Kidney capillary endothelial cell (primary cell): ENCODE measurements around the gene TJP3.
"Not testable (repeated sequence)": the region's sequence is repeated elsewhere in the genome, so short reads cannot be mapped to it uniquely, and the experiment has no call there.

ENCODE experiments used
- DNase-seq: peaks from one replicate; pipeline ENCODE4 v3.0.0-alpha.2; 2018; ENCODE audit warnings: low spot score

TJP3 gene

DNA sequence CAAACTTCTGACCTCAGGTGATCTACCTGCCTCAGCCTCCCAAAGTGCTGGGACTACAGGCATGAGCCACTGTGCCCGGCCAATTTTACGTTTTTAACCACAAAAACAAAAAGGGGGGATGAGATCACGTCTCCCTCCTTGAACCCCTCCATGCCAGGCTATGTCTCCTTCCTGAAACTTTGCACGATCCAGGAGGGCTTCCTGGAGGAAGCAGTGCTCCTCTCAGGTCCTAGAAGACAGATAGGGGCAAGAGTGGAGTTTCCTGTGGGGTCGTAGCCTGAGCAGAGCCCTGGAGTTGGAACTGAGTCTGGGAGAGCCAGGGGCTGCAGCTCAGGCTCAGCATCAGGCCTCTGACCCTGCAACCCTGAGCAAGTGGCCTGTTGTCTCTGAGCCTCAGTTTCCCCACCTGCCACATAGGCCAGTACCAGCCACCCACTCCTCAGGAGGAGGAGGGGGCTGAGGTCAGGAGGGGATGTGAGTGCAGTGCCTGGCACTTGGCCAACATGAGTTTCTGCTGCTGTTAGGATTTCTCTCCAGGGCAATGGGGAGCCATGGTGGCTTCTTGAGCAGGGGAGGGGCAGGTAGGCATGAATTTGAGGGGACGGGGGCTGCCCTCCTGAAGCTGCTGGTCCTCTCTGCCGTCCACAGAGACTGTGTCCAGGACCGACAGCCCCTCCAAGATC lies 37.3 kb downstream of the TJP3 start:
- no peak for DNase-seq

DNA sequence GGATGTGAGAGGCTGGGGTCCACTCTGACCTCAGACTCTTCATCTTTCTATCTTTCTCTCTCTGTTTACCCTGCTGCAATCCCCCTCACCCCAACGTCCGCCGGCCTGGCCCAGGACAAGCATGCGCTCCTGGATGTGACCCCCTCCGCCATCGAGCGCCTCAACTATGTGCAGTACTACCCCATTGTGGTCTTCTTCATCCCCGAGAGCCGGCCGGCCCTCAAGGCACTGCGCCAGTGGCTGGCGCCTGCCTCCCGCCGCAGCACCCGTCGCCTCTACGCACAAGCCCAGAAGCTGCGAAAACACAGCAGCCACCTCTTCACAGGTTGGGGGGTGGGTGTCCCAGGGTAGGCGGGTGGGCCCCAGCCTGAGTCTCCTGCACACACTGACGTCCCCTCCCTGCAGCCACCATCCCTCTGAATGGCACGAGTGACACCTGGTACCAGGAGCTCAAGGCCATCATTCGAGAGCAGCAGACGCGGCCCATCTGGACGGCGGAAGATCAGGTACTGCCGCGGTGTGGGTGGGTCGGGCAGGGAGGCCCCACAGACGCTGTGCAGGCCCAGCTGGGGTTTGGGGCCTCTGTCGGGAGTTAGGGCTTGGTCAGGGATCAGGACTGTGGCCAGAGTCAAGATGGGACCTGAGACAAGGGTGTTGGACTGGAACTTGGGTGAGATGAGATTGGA lies 38.3 kb downstream of the TJP3 start:
- no peak for DNase-seq

DNA sequence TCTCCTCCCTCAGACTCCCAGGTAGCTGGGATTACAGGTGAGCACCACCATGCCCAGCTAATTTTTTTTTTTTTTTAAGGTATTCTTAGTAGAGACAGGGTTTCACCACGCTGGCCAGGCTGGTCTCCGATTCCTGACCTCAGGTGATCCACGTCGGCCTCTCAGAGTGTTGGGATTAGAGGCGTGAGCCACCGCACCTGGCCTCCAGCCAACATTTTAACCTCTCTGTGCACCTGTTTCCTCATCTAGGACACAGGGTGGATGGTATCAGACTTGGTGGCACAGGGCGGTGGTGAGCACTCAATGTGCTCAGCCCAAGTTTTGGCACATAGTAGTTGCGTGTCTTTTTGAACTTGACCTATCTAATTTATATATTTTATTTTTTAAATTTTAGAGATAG lies 40.8 kb downstream of the TJP3 start:
- DNase-seq: no peak

DNA sequence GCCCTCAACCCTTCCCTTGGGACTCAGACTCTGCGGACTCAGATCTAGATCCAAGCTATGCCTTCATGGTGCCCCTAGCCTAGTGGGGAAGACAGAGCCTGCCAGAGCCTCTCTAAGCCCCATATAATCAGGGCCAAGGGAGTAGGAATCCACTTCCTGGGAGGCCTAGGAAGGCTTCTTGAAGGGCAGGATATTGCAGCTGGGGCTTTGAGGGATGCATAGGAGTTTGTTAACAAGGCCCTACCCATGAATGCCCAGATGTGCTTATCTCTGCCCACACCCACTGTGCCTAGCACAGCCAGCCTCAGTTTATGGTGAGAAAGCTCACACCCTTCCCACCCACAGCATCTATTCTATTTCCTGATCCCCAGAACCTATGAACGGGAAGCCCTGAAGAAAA lies 42.0 kb downstream of the TJP3 start:
- DNase-seq: no peak

DNA sequence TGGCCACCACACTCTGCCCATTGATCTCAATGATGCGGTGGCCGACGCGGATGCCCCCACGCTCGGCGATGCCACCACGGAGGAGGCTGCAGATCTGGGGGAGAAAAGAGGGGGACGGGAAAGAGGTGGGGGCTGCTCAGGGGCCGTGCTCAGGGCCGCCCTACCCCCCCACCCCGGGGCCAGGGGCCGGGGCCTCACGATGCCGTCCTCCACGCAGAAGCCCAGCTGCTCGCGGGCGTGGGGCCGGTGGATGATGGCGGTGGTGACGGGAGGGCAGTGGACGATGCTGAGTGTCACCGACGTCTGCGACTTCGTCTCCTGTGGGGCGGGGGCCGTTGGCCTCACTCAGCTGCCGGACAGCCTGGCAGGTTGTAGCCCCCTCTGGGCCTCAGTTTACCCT lies 43.1 kb downstream of the TJP3 start:
- no peak for DNase-seq

DNA sequence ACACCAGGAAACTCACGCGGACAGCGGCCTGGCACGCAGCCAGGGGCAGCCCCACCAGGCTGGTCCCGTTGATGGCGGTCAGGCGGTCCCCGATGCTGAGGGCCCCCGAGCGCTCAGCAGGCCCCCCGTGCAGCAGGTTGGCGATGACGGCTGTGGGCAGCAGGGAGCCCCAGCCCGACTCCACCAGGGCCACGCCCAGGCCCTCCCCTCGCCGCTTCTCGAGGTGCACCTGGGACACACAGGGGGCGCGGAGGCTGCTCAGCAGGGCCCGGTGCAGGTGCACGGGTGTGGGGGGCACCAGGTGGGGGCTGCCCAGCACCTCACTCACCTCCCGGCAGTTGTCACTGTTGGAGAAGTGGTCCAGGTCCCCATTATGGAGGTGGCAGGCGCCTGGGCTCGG lies 44.3 kb downstream of the TJP3 start:
- no peak for DNase-seq

DNA sequence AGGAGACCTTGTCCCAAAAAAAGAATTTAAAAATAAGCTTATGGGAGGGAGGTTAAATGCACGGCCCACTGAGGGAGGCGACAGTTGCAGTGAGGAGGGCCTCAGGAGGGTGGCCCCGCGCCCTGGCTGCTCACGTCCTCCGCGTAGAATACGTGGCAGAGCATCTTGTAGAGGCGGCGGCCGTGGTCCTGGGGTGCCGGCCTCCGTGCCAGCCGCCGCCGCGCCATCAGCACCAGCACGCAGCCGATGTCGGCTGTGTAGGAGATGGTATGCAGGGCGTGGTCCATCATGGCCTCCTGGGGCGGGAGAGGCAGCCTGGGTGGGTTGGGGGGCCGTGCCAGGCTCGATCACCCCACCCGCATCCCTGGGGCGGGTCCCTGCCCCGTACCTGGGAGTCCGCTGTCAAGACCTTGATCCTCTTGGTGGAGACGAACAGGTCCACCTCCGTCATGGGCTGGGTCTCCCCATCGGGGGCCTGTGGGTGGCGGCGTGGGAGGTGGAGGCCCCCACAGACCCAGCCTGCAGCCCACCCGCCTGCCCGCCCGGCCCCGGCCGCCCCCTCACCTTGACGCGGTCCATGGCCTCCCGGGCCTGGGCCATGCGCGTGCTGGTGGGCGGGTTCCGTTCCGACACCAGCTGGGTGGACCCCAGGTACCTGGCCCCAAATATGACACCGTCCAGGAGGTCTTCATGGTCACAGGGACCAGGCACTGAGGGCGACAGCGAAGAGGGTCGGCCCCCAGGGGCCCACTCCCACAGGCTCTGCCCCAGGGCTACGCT lies 45.6 kb downstream of the TJP3 start:
- no peak for DNase-seq

DNA sequence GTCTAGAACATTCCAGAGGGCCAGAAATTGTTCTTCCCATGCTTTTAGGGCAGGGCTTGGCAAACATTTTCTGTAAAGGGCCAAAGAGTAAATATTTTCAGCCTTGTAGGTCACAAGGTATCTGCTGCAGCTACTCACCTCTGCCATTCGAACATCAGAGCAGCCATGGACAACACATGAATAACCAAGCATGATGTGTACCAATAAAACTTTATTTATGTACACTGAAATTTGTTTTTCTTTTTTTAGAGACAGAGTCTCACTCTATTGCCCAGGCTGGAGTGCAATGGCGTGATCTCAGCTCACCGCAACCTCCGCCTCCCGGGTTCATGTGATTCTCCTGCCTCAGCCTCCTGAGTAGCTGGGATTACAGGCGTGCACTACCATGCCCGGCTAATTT lies 49.5 kb downstream of the TJP3 start:
- not testable (repeated sequence) for DNase-seq

DNA sequence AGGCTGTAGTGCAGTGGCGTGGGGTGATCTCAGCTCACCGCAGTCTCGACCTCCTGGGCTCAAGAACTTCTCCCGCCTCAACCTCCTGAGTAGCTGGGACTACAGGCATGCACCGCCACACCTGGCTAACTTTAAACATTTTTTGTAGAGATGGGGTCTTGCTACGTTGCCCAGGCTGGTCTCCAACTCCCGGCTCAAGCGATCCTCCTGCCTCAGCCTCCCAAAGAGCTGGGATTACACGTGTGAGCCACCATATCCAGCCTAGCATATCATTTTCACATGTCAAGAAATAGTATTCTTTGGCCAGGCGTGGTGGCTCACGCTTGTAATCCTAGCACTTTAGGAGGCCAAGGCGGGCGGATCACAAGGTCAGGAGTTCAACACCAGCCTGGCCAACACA lies 50.1 kb downstream of the TJP3 start:
- not testable (repeated sequence) for DNase-seq

DNA sequence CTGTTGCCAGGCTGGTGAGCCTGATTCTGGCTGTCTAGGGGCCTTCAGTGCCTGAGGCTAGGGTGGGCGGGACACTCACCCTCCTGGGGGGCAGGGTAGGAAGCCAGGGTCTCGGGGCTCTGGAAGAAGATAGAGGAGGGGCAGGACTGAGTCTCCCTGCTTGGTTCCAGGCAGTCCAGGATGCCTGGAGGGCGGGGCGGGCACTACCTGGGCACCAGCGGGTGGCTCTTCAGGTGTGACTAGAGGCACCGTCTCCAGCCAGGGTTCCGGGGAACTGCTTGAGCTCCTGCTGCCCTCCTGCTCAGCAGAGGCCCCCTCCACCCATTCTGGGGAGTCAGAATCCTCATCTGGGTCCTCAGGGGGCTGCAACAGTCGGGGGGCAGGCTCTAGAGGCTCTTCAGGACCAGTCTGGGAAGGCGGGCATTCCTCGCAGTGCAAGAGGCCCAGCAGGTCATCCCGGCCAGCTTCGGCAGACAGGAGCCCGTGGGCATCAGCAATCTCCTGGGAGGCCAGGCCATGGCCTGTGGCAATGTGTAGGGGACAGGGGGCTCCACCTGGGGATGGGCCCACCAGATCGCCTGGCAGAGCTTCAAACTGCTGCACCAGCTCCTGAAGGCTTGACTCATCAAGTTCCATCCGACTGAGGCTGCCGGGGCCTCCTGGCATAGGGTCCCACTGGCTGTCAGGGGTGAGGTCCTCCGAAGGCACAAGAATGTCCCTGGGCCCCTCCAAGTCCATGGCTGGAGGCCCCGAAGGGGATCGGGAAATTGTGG lies 51.5 kb downstream of the TJP3 start:
- DNase-seq: no peak

DNA sequence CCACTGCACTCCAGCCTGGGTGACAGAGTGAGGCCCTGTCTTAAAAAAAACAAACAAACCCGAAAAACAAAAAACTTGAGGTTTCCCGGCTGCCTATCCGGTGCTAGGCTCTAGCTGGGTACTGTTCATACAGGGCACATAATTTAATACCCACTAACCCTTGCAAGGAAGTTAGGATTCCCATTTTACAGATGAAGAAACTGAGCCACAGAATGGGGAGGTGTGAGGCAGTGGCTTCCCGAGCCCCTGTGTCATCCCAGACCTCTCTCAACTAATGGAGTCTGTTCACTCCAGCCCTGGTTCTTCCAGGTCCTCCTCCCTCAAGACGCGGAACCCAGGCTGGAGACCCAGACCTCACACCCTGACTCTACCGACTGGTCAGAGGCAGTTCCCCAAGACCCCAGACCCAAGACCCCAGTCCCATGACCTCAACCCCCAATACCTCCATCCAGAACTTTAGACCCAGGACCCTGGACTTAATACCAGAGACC lies 52.7 kb downstream of the TJP3 start:
- no peak for DNase-seq

DNA sequence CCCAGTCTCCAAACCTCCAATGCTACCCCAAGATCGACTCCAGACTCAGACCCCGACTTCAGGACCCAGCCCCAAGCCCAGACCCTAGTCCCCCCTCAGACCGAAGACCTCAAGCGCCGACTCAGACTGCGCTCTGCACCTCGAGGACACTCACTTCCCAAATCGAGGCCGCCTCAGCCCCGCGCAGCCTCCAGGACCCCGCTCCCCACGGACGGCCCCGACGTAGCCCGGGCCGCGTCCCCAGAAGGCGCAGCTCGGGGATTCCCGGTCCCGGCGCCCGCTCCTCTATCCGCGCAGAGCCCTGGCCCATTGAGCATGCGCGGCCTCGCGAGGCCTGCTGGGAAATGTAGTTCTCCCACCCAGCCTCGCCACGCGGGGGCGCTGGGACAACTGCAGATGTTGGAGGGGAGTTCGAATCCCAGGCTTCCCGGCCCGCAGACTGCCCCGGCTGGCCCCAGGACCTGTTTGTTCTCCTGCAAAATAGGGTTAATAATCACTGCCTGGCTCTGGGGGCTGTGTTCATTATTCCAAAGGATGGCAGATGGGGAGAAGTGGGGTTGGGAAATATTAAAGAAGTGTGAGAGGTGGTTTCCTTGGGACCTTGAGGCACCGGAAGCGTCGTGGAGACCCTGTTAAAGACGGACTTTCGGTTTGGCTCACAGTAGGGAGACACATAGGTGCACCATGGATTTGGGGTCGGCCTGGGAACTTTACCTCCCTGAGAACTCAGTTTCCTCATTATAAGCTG lies 53.4 kb downstream of the TJP3 start, which contains the start of gene APBA3:
Gene APBA3, minus strand, starts transcription at position 311 of the 748 bp plus-strand sequence. CDS start 1,428 bp downstream, outside the sequence.
- peak; percentile 90 for DNase-seq

DNA sequence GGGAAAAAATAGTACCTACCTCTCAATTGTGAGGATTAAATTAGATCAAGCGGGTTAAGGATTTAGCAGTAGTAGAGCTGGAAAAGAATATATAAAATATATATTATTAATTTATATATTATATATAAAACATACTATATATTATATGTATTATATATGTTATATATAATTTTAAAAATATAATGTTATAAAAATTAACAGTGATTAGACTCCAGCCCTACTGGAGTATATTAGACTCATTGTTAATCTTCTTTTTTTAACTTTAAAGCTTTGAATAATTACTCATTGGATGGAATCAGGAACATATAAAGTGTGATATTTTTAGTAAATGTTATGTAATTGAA lies 53.9 kb downstream of the TJP3 start:
- peak; percentile 12 for DNase-seq

DNA sequence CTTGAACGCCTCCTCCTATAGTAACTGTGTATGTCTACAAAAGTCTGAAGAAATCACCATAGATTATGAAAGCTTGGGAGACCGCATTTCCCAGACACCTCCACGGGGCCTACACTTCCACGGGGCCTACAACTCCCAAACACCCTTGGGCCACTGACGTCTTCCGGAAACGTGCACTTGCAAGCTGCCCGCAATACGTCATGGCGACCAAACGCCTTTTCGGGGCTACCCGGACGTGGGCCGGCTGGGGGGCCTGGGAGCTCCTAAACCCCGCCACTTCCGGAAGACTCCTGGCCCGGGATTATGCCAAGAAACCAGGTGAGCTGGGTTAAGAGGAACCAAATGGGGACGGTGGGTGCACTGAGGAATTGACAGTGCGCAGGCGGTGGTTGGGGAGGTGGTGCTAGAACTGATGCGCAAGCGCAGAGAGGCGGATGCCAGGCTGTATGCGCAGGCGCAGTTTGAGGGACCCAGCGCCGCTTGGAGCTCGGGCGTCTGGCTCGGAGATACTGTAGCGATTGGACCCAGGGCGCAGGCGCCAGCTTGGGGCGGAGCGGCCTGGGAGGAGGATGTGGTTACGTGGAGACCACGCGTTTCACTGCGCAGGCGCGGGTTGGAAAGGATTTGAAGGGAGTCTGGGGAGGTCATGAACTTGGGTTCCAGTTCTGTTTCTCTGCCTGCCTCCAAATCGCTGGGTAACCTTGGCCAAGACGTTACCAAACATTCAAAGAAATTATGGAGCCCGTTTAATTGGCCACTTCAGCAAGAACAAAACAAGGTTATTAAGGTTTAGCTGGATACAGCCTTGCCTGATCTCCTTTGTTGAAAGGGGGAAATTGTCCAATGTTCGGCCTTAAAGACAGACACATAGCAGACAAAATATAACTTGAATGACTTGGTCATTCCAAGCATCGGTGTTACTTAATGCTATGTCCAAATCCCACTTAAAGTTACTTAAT lies 54.6 kb downstream of the TJP3 start, which contains the start of gene MRPL54:
Gene MRPL54, plus strand, starts transcription at position 182 of the 959 bp plus-strand sequence. Its CDS starts 19 bp downstream, at position 201.
- DNase-seq: peak; percentile 100

DNA sequence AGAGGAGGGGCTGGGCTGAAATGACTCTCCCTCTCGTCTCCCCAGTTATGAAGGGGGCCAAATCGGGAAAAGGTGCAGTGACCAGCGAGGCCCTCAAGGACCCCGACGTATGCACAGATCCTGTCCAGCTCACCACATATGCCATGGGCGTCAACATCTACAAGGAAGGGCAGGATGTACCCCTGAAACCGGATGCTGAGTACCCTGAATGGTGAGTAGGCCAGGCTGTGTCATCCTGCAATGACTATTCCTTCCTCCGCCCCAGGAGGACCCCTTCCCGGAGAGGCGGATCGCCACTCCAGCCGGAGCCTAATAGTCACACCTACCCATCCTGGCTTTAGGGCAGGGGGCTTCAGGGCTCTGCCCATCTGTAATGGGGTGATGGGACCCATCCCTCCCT lies 56.9 kb downstream of the TJP3 start:
- peak; percentile 51 for DNase-seq

DNA sequence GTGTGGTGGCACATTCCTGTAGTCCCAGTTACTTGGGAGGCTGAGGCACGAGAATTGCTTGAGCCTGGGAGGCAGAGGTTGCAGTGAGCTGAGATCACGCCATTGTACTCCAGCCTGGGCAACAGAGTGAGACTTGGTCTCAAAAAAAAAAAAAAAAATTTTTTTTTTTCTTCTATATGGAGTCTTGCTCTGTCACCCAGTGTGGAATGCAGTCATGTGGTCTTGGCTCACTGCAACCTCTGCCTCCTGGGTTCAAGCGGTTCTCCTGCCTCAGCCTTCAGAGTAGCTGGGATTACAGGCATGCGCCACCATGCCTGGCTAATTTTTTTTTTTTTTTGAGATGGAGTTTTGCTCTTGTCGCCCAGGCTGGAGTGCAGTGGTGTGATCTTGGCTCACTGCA lies 57.6 kb downstream of the TJP3 start:
- not testable (repeated sequence) for DNase-seq

DNA sequence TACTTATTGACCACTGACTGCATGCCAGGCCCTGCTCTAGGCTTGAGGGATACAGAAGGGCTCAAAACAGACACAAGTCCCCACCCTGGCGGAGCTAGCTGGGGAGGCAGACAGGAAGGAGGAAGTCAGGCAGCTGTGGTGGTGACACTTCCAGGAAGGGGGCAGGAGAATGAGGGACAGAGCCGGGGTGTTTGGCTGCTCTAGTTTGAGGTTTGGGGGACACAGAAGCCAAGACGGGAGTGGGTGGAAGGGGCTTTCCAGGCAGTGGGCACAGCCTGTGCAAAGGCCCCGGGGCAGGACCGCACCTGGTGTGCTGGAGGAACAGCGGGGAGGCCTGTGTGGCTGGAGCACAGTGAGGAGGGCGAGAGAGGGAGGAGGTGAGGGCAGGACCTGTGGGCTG lies 58.3 kb downstream of the TJP3 start:
- no peak for DNase-seq

DNA sequence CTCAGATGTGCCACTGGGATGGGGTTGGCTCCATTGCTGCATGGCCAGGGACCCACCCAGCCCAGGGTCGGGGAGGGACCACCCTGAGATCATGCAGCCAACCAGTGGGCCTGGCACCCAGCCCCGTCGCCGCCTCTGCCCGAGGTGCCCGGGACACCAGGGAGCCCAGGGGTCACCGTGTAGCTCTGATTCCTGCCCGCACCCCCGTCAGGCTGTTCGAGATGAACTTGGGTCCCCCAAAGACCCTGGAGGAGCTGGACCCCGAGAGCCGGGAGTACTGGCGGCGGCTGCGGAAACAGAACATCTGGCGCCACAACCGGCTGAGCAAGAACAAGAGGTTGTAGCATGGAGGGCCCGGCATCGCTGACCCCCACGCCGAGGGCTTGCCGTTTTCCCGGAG lies 58.9 kb downstream of the TJP3 start:
- DNase-seq: no peak

DNA sequence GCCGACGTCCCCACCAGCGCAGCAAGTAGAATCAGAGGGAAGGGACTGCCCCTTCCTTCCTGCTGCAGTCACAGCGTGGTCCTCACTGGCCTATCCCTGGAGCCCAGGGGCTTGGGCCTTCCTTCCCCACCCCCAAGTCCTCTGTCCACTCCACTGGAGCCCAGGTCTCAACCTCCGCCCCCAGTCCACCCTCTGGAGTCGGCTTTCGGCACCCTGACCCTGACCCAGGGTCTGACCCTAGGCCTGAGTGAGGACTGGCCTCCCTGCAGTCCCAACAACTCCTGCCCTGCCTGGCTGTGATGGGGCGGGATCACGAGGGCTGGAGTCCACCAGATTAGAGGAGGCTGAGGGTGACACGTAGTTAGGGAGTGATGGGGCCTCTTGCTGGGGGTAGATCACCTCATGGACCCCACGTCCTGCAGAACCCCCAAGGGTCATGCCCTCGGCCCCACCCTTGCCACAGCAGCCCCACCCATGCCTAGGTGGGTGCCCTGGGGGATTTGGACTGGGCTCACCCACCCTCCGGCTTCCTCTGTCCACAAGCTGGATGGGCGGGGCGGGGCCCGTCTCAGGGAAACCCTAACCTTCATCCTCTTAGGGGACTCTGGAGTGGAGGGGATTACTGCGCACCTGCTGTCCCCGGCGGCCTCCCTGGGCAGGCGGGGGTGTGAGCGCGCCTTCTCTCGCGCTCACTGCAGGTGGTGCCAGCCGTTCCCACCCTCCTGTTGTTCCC lies 60.0 kb downstream of the TJP3 start:
- peak; percentile 21 for DNase-seq

DNA sequence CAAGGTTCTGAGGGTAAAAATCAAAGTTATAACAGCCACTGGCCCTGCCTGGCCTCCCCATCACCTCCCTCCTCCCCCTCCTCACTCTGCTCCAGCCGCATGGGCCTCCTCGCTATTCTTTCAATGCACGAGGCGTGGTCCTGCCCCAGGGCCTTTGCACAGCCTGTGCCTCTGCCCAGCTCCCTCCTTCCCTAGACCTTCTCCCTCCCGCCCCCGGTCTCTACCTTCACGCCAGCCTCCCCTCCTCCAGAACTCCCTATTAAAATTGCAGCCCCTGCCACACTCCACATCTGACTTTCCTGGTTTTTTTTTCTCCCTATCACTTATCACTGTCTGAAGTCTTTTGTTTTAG lies 60.5 kb downstream of the TJP3 start:
- no peak for DNase-seq
